Ovary (tissue), 9 donors: Measurements from ENCODE around the gene OTUD3. TPM values are rescaled to one million over a fixed set of nuclear protein-coding genes. Genes with fewer than 3 reads are reported as not detected.

Experiments used
- DNase-seq, 5 donors: peaks; one replicate each; pipeline ENCODE4 v3.0.0-alpha.2; 2019 to 2020
- H3K27ac ChIP-seq, 2 donors: fragments of 200-600 bp; one replicate each; pipeline versions ENCODE4 v1.5.1 to v1.8.0; 2019 to 2022
- H3K27me3 ChIP-seq: fragments of 200-600 bp; one replicate; pipeline ENCODE4 v1.8.0; 2022
- H3K36me3 ChIP-seq: fragments of 200-600 bp; sonication (generic); one replicate; pipeline ENCODE4 v1.5.1; 2019
- H3K4me1 ChIP-seq: one replicate; pipeline ENCODE4 v1.8.1; 2013; ENCODE audit warnings: mild to moderate bottlenecking, moderate library complexity; ENCODE audit not compliant: insufficient read depth
- H3K4me3 ChIP-seq: fragments of 200-600 bp; sonication (generic); one replicate; pipeline ENCODE4 v1.5.1; 2017
- H3K9me3 ChIP-seq, 2 donors: fragments of 200-600 bp in 1 of 2; sonication (generic) in 1 of 2; one replicate each; pipeline versions ENCODE4 v1.5.1 to v1.8.1; 2013 to 2019; ENCODE audit warnings: mild to moderate bottlenecking in 1 of 2, moderate library complexity in 1 of 2
- EP300 ChIP-seq: sonication (generic); formaldehyde crosslinking; IDR thresholded peaks from one replicate; pipeline ENCODE4 v1.6.1; 2017; ENCODE audit warnings: antibody characterized with exemption
- POLR2A ChIP-seq: fragments of 450-650 bp; IDR thresholded peaks from one replicate; pipeline ENCODE4 v1.6.1; 2017; ENCODE audit warnings: antibody characterized with exemption, mild to moderate bottlenecking, moderate library complexity
- WGBS, 3 donors: extraction: QIAGEN DNeasy Blood & Tissue Kit in 1 of 3; methylation state at CpG; one replicate each; pipeline versions ENCODE4 v1.1.5 to v1.1.7; 2013 to 2017; 5-methylcytosine and 5-hydroxymethylcytosine counted together
- intact Hi-C, 4 donors: fragments of 100-400 bp; cut with DNase I; formaldehyde crosslinking; loops; one replicate each; pipeline versions ENCODE4 v1.11.0 to v1.15.1; 2022 to 2023
- polyA plus RNA-seq, 2 donors: library from polyadenylated mRNA; stranded (reverse); fragments of 200-250 nt in 1 of 2; fragments of 350-450 nt in 1 of 2; fragmentation: Illumina TruSeq in 1 of 2; extraction: RNeasy Lipid Tissue Mini Kit (QIAGEN cat#74804) in 1 of 2; gene quantifications; one replicate each; pipeline ENCODE4 v1.2.3, GENCODE V29; 2013 to 2014
- total RNA-seq, 7 donors: library from RNA; depleted of rRNA in 2 of 7; stranded (reverse); fragments of >200 nt in 2 of 7; fragmentation: NEBNext Ultra II Directional in 3 of 7; extraction: Animal tissue kit (Norgen Biotek cat#: 25700) in 3 of 7; gene quantifications; one replicate each; pipeline versions ENCODE4 v1.1.0 to v1.2.4, GENCODE V29; 2016 to 2023
- TF ChIP-seq, protein P1 (sequence below), 3 donors: fragments of 450-650 bp in 2 of 3; fragments of 200-600 bp in 1 of 3; IDR thresholded peaks; one replicate each; pipeline versions ENCODE4 v1.5.1 to v1.8.0; 2016 to 2022; ENCODE audit warnings: antibody characterized with exemption in 3 of 3, mild to moderate bottlenecking in 1 of 3
- donor health status: DM: no; HTN: no; CAD: no; lungs with moderate emphysema.
- donor health status: DM: no; HTN: no; CAD: no.
- donor health status: Bipolar disorder and iron deficiency.
- donor health status: DM: yes; HTN: yes; CAD: no.
- donor health status: DM: no; HTN: no; CAD: no.
- donor health status: DM: yes; HTN: yes; CAD: no.

Gene OTUD3
- total and polyA plus RNA-seq, 9 donors, result 3.0 to 19.7 (median 9.4) TPM

- WGBS, 3 donors, result 0 to 47% (median 0%) methylated on average over 1 of the region's 1 CpG
Measured at GRCh38 chr1:19932866-19933265, 50.7 kb downstream of the OTUD3 start.

DNA sequence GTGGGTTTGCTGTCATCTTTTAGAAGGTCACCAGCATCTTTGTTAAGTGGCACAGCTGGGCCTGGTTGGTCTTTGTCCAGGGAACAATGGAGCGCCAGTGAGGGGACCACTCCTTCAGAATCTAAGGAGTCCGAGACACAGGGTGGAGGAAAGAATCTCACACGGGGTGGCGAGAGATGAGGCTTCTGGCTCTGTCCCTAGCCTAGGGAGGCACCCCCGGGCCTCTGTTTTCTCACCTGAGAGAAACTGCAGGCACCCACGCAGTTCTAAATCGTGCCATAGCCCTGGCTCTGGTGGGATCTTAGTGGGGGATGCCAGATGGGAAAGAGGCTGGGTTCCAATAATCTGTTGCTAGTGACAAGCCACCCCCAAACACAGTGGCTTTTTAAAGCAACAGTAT is 52.1 kb downstream of the OTUD3 start:
- intact Hi-C loops, result no loop called here
- TF ChIP-seq, protein P1, sequence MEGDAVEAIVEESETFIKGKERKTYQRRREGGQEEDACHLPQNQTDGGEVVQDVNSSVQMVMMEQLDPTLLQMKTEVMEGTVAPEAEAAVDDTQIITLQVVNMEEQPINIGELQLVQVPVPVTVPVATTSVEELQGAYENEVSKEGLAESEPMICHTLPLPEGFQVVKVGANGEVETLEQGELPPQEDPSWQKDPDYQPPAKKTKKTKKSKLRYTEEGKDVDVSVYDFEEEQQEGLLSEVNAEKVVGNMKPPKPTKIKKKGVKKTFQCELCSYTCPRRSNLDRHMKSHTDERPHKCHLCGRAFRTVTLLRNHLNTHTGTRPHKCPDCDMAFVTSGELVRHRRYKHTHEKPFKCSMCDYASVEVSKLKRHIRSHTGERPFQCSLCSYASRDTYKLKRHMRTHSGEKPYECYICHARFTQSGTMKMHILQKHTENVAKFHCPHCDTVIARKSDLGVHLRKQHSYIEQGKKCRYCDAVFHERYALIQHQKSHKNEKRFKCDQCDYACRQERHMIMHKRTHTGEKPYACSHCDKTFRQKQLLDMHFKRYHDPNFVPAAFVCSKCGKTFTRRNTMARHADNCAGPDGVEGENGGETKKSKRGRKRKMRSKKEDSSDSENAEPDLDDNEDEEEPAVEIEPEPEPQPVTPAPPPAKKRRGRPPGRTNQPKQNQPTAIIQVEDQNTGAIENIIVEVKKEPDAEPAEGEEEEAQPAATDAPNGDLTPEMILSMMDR (IDR thresholded peaks at IDR 0.05), result no peak
- TF ChIP-seq EP300 (no peak), POLR2A (no peak)
- Histone ChIP-seq H3K36me3 (no peaks in the 10 kb centered on the region), H3K4me1 (no peaks in the 10 kb centered on the region), H3K9me3 (peaks cover 0 to 3% of the 10 kb centered on the region in 2 donors), H3K4me3 (no peak overlapping the region), H3K27ac (no peak overlapping the region), H3K27me3 (no peaks in the 10 kb centered on the region)
- 80 to 84% (median 83%) methylated on average over 7 of the region's 7 CpGs for WGBS, 3 donors
- DNase-seq, result no peak

More at GRCh38 chr1:19932866-19933265, 50.7 kb downstream of the OTUD3 start:
- H3K36me3 ChIP-seq, result no peaks in the 10 kb centered on the region
- no peak overlapping the region for H3K4me3 ChIP-seq
- H3K9me3 ChIP-seq, result peaks cover 0 to 3% of the 10 kb centered on the region in 2 donors
- no peaks in the 10 kb centered on the region for H3K4me1 ChIP-seq
- intact Hi-C loops, result no loop called here
- DNase-seq, result no peak
- TF ChIP-seq EP300 (no peak), POLR2A (no peak)
- TF ChIP-seq, protein P1 (IDR thresholded peaks at IDR 0.05), result no peak
- H3K27me3 ChIP-seq, result no peaks in the 10 kb centered on the region
- H3K27ac ChIP-seq, result no peak overlapping the region

GRCh38 chr1:19936061-19936750 is 54.0 kb downstream of the OTUD3 start:
- 87 to 90% (median 88%) methylated on average over 3 of the region's 3 CpGs for WGBS, 3 donors
- TF ChIP-seq EP300 (no peak), POLR2A (no peak)
- TF ChIP-seq, protein P1 (IDR thresholded peaks at IDR 0.05), result no peak
- no peaks in the 10 kb centered on the region for H3K36me3 ChIP-seq
- DNase-seq, result no peak
- no peaks in the 10 kb centered on the region for H3K4me1 ChIP-seq
- H3K4me3 ChIP-seq, result no peak overlapping the region
- H3K27ac ChIP-seq, result no peak overlapping the region
- H3K9me3 ChIP-seq, result peaks cover 0 to 2% of the 10 kb centered on the region in 2 donors
- intact Hi-C loops, result no loop called here
- H3K27me3 ChIP-seq, result no peaks in the 10 kb centered on the region

GRCh38 chr1:19938472-19938871 is 56.3 kb downstream of the OTUD3 start:
- Histone ChIP-seq H3K27ac (no peak overlapping the region), H3K27me3 (no peaks in the 10 kb centered on the region), H3K36me3 (no peaks in the 10 kb centered on the region), H3K9me3 (no peaks in the 10 kb centered on the region), H3K4me1 (no peaks in the 10 kb centered on the region), H3K4me3 (no peak overlapping the region)
- TF ChIP-seq POLR2A (no peak), EP300 (no peak)
- TF ChIP-seq, protein P1 (IDR thresholded peaks at IDR 0.05), result no peak
- intact Hi-C loops, result no loop called here
- DNase-seq, result no peak
- WGBS, 3 donors, result 94 to 96% (median 95%) methylated on average over 1 of the region's 1 CpG
